Measurements from ENCODE around the gene TADA2B. TPM values are rescaled to one million over a fixed set of nuclear protein-coding genes. Genes with fewer than 3 reads are reported as not detected.

The TADA2B gene
- total and polyA plus RNA-seq, 10 of the 15 experiments (the other 5 are each of a cell fraction or from before 2014, with no cell fraction given), result 0.66 to 12.0 (median 5.6) TPM

DNA sequence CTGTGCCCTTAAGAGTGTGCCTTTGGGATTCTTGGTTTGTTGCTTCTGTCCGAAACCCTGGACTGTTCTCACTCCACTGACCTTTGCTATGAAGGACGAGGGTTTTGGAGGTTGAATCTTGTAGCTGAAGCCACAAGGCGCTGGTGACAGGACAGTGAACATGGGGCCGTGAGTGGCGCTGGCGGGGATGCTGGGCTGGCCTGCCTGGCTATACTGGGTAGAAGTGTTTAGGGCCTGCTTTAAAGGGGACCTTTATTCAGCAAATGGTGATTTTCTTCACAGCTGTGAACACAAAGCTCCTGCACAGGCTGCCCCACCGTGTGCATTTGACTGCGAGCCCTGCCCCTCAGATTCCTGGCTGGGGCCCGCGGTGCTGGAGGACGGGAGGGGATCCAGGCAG, 27.1 kb upstream of the TADA2B start:
- no peak overlapping the region for H3K4me3 ChIP-seq
- intact Hi-C loops (cut with micrococcal nuclease; ENCODE audit: unreplicated experiment) (no loop called here), in situ Hi-C loops (cut with MboI) (no loop called here)
- no peaks in the 10 kb centered on the region; the same call in 1 of the 2 replicates for H3K79me2 ChIP-seq (ENCODE audit: control insufficient read depth, insufficient read depth, low read length)
- 87% methylated on average over 11 of the region's 11 CpGs for WGBS (ENCODE audit: insufficient coverage, insufficient replicate concordance, low lambda C conversion rate, missing lambda C conversion rate)
- CTCF ChIA-PET, result no interaction called here
- ATAC-seq (no peak), DNase-seq (ENCODE audit: low read depth, low spot score) (no peak), FAIRE-seq (no peak)
- no peaks in the 10 kb centered on the region for H4K20me1 ChIP-seq (ENCODE audit: control insufficient read depth, insufficient read depth)
- peaks cover 17% of the 10 kb centered on the region for H3K4me1 ChIP-seq (ENCODE audit: control insufficient read depth, insufficient read depth, low read length)
- SMC1A ChIA-PET (ENCODE audit: uncharacterized antibody, unreplicated experiment), result interaction anchor here (1.0 kb wide), 1 partner anchor 29 kb away, joined by 3 read pairs; no protein-coding TSS in a partner anchor
- H3K4me2 ChIP-seq (ENCODE audit: control insufficient read depth, insufficient read depth), result no peak overlapping the region
- H2AFZ ChIP-seq (ENCODE audit: control insufficient read depth, low read depth, low read length), result no peak overlapping the region
- RAD21 ChIA-PET (ENCODE audit: unreplicated experiment), result no interaction called here
- no peak overlapping the region for H3K27ac ChIP-seq (ENCODE audit: control insufficient read depth, insufficient read depth)
- POLR2A ChIA-PET, result interaction anchor here (1.2 kb wide), 1 partner anchor 28 kb away, joined by 3 read pairs; no protein-coding TSS in a partner anchor
- peaks cover 26 to 27% of the 10 kb centered on the region in 2 experiments for H3K36me3 ChIP-seq (ENCODE audit: control insufficient read depth in 2 of 2, insufficient read depth in 2 of 2, low read length in 1 of 2)
- no TSS peak for BruUV-seq (replicated peaks)
- TF ChIP-seq CREM (IDR thresholded peaks at IDR 0.05; ENCODE audit: low read depth) (no peak), SMAD1 (IDR thresholded peaks at IDR 0.05; ENCODE audit: low read depth, partially characterized antibody) (no peak), FOXK2 (IDR thresholded peaks at IDR 0.05) (no peak), GABPA (IDR thresholded peaks at IDR 0.05; ENCODE audit: low read depth) (no peak), ZNF274 (IDR thresholded peaks at IDR 0.05; ENCODE audit: insufficient read depth, insufficient read length) (no peak), NRF1 (conservative IDR thresholded peaks at IDR 0.05; ENCODE audit: low read depth, low read length) (no peak), CREB1 (IDR thresholded peaks at IDR 0.05; ENCODE audit: low read depth) (no peak), SUPT20H (IDR thresholded peaks at IDR 0.05; ENCODE audit: borderline replicate concordance, control insufficient read depth, low read depth, low read length) (no peak), PAX8 (IDR thresholded peaks at IDR 0.05) (no peak), STAT3 (IDR thresholded peaks at IDR 0.05; ENCODE audit: low read depth, low read length) (no peak), DPF2 (IDR thresholded peaks at IDR 0.05) (no peak)
- TF ChIP-seq, protein P1, sequence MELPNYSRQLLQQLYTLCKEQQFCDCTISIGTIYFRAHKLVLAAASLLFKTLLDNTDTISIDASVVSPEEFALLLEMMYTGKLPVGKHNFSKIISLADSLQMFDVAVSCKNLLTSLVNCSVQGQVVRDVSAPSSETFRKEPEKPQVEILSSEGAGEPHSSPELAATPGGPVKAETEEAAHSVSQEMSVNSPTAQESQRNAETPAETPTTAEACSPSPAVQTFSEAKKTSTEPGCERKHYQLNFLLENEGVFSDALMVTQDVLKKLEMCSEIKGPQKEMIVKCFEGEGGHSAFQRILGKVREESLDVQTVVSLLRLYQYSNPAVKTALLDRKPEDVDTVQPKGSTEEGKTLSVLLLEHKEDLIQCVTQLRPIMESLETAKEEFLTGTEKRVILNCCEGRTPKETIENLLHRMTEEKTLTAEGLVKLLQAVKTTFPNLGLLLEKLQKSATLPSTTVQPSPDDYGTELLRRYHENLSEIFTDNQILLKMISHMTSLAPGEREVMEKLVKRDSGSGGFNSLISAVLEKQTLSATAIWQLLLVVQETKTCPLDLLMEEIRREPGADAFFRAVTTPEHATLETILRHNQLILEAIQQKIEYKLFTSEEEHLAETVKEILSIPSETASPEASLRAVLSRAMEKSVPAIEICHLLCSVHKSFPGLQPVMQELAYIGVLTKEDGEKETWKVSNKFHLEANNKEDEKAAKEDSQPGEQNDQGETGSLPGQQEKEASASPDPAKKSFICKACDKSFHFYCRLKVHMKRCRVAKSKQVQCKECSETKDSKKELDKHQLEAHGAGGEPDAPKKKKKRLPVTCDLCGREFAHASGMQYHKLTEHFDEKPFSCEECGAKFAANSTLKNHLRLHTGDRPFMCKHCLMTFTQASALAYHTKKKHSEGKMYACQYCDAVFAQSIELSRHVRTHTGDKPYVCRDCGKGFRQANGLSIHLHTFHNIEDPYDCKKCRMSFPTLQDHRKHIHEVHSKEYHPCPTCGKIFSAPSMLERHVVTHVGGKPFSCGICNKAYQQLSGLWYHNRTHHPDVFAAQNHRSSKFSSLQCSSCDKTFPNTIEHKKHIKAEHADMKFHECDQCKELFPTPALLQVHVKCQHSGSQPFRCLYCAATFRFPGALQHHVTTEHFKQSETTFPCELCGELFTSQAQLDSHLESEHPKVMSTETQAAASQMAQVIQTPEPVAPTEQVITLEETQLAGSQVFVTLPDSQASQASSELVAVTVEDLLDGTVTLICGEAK (IDR thresholded peaks at IDR 0.05; ENCODE audit: borderline replicate concordance), result no peak
- TF ChIP-seq, protein P2, sequence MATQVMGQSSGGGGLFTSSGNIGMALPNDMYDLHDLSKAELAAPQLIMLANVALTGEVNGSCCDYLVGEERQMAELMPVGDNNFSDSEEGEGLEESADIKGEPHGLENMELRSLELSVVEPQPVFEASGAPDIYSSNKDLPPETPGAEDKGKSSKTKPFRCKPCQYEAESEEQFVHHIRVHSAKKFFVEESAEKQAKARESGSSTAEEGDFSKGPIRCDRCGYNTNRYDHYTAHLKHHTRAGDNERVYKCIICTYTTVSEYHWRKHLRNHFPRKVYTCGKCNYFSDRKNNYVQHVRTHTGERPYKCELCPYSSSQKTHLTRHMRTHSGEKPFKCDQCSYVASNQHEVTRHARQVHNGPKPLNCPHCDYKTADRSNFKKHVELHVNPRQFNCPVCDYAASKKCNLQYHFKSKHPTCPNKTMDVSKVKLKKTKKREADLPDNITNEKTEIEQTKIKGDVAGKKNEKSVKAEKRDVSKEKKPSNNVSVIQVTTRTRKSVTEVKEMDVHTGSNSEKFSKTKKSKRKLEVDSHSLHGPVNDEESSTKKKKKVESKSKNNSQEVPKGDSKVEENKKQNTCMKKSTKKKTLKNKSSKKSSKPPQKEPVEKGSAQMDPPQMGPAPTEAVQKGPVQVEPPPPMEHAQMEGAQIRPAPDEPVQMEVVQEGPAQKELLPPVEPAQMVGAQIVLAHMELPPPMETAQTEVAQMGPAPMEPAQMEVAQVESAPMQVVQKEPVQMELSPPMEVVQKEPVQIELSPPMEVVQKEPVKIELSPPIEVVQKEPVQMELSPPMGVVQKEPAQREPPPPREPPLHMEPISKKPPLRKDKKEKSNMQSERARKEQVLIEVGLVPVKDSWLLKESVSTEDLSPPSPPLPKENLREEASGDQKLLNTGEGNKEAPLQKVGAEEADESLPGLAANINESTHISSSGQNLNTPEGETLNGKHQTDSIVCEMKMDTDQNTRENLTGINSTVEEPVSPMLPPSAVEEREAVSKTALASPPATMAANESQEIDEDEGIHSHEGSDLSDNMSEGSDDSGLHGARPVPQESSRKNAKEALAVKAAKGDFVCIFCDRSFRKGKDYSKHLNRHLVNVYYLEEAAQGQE (IDR thresholded peaks at IDR 0.05; ENCODE audit: low read depth, low read length), result no peak
- TF ChIP-seq, protein P3, sequence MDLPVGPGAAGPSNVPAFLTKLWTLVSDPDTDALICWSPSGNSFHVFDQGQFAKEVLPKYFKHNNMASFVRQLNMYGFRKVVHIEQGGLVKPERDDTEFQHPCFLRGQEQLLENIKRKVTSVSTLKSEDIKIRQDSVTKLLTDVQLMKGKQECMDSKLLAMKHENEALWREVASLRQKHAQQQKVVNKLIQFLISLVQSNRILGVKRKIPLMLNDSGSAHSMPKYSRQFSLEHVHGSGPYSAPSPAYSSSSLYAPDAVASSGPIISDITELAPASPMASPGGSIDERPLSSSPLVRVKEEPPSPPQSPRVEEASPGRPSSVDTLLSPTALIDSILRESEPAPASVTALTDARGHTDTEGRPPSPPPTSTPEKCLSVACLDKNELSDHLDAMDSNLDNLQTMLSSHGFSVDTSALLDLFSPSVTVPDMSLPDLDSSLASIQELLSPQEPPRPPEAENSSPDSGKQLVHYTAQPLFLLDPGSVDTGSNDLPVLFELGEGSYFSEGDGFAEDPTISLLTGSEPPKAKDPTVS (IDR thresholded peaks at IDR 0.05; ENCODE audit: low read depth, low read length), result no peak
- no peaks in the 10 kb centered on the region for H3K27me3 ChIP-seq (replicated peaks in 1 of 2; ENCODE audit: control insufficient read depth in 2 of 2, insufficient read depth in 2 of 2, low read length in 1 of 2)
- H3K9ac ChIP-seq (ENCODE audit: control insufficient read depth, insufficient read depth, low read length), result no peak overlapping the region
- H3K9me3 ChIP-seq (replicated peaks; ENCODE audit: control insufficient read depth, insufficient read depth, low read length), result no peaks in the 10 kb centered on the region; the same call in 1 of the 3 replicates

All from GM12878 (cell line).